ENCODE data around the gene TRIM26. TPM values are rescaled to one million over a fixed set of nuclear protein-coding genes. Genes with fewer than 3 reads are reported as not detected.
A peak's percentile ranks its signal among the peaks of the same experiment; 100 is the strongest.

The TRIM26 gene
- total and polyA plus RNA-seq, 2 of the 13 experiments (the other 11 are each of a cell fraction or from before 2014, with no cell fraction given) = 27.1 to 38.7 TPM

- TF ChIP-seq, protein P1, sequence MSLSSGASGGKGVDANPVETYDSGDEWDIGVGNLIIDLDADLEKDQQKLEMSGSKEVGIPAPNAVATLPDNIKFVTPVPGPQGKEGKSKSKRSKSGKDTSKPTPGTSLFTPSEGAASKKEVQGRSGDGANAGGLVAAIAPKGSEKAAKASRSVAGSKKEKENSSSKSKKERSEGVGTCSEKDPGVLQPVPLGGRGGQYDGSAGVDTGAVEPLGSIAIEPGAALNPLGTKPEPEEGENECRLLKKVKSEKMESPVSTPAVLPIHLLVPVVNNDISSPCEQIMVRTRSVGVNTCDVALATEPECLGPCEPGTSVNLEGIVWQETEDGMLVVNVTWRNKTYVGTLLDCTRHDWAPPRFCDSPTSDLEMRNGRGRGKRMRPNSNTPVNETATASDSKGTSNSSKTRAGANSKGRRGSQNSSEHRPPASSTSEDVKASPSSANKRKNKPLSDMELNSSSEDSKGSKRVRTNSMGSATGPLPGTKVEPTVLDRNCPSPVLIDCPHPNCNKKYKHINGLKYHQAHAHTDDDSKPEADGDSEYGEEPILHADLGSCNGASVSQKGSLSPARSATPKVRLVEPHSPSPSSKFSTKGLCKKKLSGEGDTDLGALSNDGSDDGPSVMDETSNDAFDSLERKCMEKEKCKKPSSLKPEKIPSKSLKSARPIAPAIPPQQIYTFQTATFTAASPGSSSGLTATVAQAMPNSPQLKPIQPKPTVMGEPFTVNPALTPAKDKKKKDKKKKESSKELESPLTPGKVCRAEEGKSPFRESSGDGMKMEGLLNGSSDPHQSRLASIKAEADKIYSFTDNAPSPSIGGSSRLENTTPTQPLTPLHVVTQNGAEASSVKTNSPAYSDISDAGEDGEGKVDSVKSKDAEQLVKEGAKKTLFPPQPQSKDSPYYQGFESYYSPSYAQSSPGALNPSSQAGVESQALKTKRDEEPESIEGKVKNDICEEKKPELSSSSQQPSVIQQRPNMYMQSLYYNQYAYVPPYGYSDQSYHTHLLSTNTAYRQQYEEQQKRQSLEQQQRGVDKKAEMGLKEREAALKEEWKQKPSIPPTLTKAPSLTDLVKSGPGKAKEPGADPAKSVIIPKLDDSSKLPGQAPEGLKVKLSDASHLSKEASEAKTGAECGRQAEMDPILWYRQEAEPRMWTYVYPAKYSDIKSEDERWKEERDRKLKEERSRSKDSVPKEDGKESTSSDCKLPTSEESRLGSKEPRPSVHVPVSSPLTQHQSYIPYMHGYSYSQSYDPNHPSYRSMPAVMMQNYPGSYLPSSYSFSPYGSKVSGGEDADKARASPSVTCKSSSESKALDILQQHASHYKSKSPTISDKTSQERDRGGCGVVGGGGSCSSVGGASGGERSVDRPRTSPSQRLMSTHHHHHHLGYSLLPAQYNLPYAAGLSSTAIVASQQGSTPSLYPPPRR (CRISPR knock-in tag; IDR thresholded peaks at IDR 0.05; ENCODE audit: borderline replicate concordance) = peak; percentile 49; the same call in 1 of the 2 replicates
- TF ChIP-seq ATF7 (IDR thresholded peaks at IDR 0.05) = no peak
- no peak; the same call in 1 of the 2 replicates for TF ChIP-seq ATF7 (CRISPR knock-in tag; IDR thresholded peaks at IDR 0.05)
- 0 out of 2 replicates have a peak, but pooled peaks have one; percentile 65 for TF ChIP-seq ZNF589 (CRISPR knock-in tag; conservative IDR thresholded peaks at IDR 0.05)
- no peak for TF ChIP-seq XRCC5 (optimal IDR thresholded peaks at IDR 0.05; ENCODE audit: low read length)
- peak; percentile 90; the same call in 1 of the 2 replicates for TF ChIP-seq ZNF367 (CRISPR knock-in tag; IDR thresholded peaks at IDR 0.05; ENCODE audit: borderline replicate concordance)
- TF ChIP-seq DNMT1 (CRISPR knock-in tag; IDR thresholded peaks at IDR 0.05) = peak; percentile 89; the same call in 1 of the 2 replicates
- TF ChIP-seq KLF6 (CRISPR knock-in tag; IDR thresholded peaks at IDR 0.05) = peak; percentile 92
- TF ChIP-seq SIX4 (CRISPR knock-in tag; IDR thresholded peaks at IDR 0.05) = no peak; the same call in 1 of the 2 replicates
- TF ChIP-seq EP300 (IDR thresholded peaks at IDR 0.05; ENCODE audit: low read depth in 2 of 2, low read length in 2 of 2) = no peak
- no peak; the same call in 1 of the 2 replicates for TF ChIP-seq EP300 (CRISPR knock-in tag; IDR thresholded peaks at IDR 0.05; ENCODE audit: borderline replicate concordance)
- 0 out of 2 replicates have a peak, but pooled peaks have one; percentile 42 for TF ChIP-seq NFYC (CRISPR knock-in tag; IDR thresholded peaks at IDR 0.05)
- no peak for TF ChIP-seq ZNF543 (CRISPR knock-in tag; IDR thresholded peaks at IDR 0.05)
- peak; percentile 86; the same call in 1 of the 2 replicates for TF ChIP-seq ZFP37 (CRISPR knock-in tag; IDR thresholded peaks at IDR 0.05; ENCODE audit: borderline replicate concordance)
- TF ChIP-seq, protein P2, sequence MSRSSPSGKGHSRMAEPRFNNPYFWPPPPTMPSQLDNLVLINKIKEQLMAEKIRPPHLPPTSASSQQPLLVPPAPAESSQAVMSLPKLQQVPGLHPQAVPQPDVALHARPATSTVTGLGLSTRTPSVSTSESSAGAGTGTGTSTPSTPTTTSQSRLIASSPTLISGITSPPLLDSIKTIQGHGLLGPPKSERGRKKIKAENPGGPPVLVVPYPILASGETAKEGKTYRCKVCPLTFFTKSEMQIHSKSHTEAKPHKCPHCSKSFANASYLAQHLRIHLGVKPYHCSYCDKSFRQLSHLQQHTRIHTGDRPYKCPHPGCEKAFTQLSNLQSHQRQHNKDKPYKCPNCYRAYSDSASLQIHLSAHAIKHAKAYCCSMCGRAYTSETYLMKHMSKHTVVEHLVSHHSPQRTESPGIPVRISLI (CRISPR knock-in tag; IDR thresholded peaks at IDR 0.05; ENCODE audit: borderline replicate concordance) = no peak
- peak; percentile 91 for TF ChIP-seq MEIS2 (CRISPR knock-in tag; IDR thresholded peaks at IDR 0.05)
- peak; percentile 34; the same call in 1 of the 2 replicates for TF ChIP-seq TARDBP (CRISPR knock-in tag; IDR thresholded peaks at IDR 0.05)
- TF ChIP-seq ZBTB21 (CRISPR knock-in tag; IDR thresholded peaks at IDR 0.05) = no peak
- no peak for TF ChIP-seq PRPF4 (IDR thresholded peaks at IDR 0.05; ENCODE audit: low read depth, low read length, poor library complexity, severe bottlenecking)
- TF ChIP-seq HCFC1 (IDR thresholded peaks at IDR 0.05; ENCODE audit: low read depth, low read length) = no peak
- TF ChIP-seq ZNF652 (CRISPR knock-in tag; IDR thresholded peaks at IDR 0.05; ENCODE audit: borderline replicate concordance, low read depth) = no peak
These were observed 901 bp upstream of the TRIM26 start (continued) for GRCh38 chr6:30213957-30214656.
